DMS114 treated with DMSO at 0.1 percent for 48 hours (cell line): ENCODE results near the gene GNPAT.

Experiments used
- DNase-seq: peaks from one replicate; lab custom pipeline; 2025; ENCODE audit not compliant: unreplicated experiment; lab: John Stamatoyannopoulos, UW

GNPAT gene

DNA sequence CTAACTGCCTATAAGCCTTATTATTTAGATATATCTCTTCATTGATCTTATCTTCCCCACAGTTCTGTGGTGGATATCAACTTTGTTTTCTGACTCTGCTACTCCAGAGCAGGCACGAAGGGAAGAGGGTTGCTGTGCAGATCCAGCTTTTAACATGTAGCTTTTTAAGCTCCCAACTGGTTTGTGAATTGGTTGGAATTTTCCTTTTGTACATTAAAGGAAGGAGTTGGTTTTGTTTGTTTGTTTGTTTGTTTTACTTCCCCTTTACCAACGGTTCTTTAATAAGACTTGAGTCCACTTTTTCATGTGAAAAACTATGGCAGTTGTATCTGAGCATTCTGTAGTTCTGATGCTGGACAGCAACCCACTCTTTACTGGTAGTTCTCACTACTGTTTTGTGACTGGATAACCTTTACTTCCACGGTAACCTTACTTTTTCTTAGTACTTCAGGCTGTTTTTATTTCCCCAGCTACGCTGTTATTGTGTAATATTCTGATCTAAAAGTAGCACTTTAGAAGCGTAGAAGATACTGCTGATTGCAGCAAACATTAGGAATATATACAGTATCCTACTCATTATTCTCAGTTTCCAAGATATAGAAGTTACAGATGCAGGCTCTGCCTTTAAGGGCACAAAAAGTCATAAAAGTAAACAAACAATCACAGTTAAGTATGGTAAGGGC is 1.6 kb downstream of the GNPAT start:
- DNase-seq: no peak

DNA sequence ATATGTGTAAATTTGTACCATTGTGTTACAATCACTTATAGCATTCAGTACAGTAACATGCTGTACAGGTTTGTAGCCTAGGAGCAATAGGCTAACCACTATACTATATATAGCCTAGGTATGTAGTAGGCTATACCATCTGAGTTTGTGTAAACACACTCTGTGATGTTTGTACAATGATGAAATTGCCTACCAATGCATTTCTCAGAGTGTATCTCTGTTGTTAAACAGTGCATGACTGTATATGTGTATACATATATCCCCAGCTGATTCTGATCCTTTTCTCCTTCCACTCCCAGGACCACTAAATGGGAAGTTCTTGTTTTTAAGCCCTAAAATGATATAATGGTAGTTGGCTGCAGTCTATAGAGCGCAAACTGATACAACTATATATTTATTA is 7.8 kb downstream of the GNPAT start:
- DNase-seq: no peak

DNA sequence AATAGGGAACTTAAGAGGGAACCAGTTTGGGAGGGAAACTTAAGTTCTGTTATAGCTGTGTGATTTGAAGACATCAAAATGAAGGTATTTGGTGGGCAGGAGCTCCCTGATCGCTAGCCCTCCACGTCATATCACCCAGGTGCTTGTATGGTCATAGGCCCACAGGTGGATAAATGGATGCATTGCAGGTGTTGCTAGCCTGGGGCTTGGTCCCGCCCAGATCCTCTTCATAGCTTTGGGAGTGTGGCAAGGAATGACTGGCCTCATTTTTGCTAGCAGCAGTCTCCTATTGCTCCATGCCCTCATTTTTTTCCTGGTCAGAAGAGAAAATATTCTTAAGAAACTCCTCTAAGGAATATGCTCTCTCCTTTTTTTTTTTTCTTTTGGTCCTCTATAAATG is 11.3 kb downstream of the GNPAT start:
- no peak for DNase-seq

DNA sequence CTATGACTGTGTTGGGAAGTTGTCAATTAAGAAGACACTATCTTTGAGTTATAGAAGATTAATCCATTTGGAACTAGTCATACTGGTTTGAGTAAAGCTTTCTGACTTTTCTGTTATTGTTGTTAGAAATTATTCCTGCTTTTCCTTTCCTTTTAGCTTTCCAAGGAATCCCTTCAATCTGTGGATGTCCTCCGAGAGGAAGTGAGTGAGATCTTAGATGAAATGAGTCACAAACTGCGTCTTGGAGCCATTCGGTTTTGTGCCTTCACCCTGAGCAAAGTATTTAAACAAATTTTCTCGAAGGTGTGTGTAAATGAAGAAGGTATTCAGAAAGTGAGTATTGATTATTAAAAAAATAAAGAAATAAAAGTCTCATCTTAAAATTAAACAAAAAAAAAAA is 19.3 kb downstream of the GNPAT start:
- no peak for DNase-seq

DNA sequence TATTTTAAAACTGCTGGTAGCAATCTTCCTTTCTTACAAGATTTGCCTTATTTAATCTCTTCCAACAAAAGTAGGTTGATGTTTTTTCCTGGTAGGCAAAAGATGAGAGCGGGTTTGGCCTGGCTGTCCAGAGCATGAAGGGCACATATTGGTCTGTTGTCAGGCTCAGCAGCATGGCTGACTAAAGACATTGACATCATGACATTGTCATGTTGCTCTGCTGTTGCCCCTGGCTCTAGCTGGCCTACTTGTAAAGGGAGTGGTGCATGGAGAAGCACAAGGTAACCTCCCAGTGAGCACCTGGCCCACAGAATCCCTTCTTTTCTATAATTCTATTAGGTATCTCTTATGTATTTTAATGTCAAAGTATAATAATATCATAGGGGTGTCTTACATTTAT is 23.6 kb downstream of the GNPAT start:
- DNase-seq: no peak

DNA sequence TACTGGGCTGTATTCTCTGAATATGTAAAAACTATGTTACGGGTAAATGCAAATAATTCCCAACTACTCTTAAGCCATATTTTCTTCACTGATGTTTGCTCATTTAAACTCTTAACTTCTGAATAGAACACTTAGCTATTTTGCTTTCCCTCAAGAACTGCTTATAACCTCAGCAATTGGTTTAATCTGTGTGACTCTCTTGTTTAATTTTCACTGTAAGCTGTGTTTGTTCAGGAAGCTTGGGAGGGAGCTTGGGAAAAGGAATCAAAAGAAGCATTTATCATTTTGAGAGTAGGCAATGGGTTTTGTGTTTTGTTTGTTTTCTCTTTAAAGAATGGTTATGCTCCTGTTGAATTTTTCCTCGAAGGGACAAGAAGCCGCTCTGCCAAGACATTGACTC is 24.4 kb downstream of the GNPAT start:
- DNase-seq: no peak

DNA sequence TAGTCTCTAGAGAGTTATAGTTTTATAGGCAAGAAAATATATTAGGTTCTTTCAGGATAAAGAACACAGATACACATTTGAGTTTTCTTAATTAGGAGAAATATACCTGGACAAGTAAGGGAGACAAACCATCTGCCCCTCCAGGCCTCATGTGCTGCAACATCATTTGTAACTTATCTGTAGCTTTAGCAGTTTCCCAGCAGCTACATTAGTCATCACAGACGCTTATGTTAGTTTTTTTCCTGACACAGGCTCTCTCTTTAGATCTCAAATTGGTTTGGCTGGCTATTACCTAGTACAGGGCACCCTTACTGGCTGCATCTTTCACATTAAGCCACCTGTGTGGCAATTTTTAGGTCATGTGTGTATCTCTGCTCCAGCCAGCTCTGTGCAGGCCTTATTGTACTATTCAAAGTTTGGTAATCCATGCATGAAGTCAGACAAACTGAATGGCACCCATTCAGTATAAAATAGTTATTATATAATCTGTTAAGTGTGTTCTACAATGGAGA is 25.9 kb downstream of the GNPAT start:
- no peak for DNase-seq

DNA sequence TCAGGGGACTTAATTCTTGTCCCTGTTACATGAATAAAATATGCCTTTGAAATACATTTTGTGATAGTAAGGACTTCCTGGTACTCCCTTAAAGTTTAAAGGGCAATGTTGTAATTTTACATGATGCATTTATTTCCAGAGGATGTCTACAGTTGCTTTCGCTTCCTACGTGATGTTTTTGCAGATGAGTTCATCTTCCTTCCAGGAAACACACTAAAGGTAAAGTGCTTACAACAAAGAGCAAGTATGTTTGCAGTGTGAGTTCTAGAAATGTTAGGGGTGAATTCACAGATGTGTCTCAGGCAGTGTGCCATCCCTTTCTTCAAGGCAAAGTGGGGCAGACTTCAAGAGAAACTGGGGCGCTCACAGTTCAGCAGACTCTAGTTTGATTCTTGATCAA is 31.2 kb downstream of the GNPAT start:
- no peak for DNase-seq

DNA sequence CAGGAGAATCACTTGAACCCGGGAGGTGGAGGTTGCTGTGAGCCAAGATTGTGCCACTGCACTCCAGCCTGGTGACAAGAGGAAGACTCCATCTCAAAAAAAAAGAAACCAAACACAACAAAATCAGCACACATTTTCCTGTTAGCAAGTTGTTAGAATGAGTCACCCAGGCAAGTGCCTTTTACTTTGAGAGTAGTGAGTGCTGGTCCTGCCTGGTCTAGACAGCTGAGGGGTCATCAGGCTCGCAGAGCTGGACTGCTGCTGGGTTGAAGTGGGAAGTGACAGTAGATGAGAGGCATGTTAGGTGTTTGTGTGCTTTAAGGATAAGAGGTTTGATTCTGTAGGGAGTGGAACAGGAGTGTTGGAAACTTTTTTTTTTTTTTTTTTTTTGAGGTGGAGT is 31.9 kb downstream of the GNPAT start:
- DNase-seq: no peak

DNA sequence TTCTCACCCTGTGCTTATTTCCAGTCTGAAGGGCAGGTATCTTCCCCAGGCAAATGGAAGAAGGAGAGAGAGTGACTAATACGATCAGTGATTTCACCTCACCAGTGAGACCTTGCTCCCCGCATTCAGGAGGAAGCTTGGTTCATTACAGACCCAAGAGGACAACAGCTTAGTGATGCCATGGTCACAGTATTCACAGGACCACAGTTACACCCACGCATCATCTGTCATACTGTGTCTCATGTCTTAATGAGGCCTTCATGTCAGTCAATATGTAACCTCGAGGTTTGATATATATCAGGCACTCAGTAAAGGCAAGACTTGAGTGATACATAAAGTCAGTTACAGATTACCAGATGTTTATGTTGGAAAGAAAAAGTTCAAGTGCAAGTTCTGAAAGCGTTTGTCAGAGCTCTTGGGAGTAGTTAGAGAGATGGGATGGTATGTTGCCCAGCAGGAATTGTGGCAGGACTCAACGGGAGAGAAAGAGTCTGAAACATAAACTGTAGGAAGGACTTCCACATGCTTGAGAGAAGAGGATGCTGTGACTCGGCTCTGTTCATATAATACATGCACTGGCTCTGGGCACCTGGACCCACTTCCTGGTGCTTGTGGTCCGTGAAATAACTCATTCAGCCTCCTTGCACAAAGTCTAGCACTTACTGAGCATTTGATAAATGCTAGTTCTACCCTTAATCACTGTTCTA is 33.3 kb downstream of the GNPAT start:
- DNase-seq: no peak

DNA sequence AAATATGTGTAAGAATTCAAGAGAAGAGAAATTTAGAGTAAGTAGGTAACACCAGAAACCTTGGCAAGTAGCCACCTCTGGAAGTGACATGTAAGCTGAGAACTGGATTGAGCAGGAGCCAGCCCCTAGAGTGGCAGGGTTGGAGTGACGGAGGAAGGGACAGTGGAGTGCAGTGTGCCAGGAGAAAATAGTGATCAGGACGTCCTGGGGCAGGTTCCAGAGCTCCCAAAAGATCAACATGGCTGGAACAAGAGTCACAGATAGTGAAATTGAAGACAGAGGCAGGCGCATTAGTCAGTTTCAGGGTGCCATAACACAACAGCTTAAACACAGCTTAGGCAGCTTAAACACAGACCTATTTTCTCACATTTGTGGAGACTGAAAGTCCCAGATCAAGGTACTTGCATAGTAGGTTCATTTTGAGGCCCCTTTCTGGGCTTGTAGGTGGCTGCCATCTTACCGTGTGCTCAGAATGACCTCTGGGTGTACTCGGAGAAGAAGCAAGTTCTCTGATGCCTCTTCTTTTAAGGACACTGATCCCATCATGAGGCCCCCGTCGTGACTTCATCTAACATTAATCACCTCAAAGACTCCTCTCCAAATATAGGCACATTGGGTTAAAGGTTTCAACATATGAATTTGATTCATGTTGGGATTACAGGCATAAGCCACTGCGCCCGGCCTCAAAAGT is 37.2 kb downstream of the GNPAT start:
- DNase-seq: no peak

DNA sequence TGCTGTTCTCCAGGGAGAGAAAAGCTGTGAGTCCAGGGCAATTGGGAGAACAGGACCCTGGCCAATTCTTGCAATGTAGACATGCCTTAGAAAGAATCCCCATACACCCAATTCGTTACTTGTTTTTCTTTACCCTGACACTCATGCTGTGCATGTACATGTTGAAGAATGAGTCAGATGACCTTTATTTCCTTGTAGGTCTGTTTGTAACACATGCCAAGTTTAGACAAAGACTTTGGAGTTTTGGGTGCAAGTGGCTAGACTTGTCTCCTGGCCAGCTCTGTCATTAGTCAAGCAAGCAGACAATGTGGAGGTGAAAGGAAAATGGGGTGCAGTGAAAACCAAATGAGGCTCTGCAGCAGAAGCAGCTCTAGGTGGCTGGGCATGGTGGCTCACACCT is 38.1 kb downstream of the GNPAT start:
- no peak for DNase-seq

DNA sequence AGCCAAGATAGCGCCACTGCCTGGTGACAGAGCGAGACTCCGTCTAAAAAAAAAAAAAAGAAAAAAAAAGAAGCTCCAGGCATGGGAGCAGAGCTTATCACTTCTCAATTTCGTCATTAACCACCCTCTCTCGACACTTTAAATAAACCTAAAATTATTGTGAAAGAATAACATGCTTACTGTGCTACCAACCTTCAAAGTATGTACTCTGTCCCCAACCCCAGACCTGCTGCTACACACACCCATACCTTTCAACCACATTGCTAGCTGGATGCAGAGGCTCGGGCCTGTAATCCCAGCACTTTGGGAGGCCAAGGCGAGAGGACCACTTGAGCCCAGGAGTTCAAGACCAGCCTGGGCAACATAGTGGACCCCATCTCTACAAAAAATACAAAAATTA is 38.7 kb downstream of the GNPAT start:
- DNase-seq: no peak

DNA sequence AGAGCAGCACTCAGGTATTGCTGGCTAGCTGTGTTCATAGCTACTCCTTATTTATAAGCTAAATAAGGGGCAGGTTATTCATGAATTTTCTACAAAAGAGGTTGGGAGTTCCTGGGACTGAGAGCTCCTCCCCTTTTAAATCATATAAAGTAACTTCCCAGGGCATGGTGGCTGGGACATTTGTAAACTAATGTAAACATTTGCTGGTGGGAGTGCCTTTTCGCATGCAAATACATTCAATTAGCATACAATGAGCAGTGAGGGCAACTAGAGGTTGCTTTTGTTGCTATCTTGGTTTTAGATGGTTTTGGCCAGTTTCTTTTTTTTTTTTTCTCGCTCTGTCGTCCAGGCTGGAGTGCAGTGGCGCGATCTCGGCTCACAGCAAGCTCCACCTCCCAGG is 43.4 kb downstream of the GNPAT start:
- DNase-seq: no peak

DNA sequence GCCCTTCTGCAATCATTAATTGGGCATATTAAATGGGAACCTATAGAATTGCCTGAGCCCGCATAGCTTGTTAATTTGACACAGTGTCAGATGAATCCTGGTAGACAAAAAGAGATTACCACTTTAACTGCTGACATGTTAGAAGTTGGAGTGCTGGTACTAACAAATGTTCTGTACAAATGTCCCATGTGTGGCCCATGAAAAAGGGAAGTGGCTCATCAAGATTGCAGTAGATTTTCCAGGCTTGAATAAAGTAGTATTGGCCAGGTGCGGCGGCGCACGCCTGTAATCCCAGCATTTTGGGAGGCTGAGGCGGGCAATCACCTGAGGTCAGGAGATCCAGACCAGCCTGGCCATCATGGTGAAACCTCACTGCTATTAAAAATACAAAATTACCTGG is 45.6 kb downstream of the GNPAT start:
- no peak for DNase-seq

DNA sequence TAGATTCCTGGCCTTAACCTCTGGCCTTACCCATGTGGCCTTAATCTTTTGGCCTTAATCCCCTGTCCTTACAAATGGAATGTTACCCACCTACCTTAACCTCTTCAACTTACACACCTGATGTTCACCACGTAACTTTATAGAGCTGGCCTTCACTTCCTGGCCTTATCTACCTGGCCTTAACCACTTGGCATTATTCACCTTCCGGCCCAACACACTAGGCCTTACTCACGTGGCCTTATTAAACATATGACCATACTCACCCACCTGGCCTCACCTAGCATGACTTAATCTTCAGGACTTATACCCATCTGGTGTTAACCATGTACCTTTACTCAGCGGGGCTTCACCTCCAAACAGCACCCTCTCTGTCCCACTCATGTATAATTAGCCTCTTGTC is 54.9 kb downstream of the GNPAT start:
- DNase-seq: no peak

DNA sequence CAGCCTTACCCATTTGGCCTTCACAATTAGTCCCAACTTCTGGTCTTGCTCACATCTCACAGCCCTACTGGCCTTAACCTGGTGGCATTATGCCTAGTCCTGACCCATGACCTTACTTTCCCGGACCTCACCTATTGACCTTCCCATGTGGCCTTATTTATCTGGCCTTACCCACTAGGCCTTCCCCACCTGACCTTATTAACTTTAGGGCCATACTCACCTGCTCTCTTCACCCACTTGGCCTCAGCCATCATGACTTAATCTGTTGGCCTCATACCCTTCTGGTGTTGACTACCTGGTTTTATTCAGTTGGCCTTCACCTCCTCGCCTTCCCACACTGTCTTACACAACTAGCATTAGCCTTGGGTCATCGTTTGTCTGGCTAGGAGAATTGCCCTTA is 61.0 kb downstream of the GNPAT start:
- DNase-seq: no peak

DNA sequence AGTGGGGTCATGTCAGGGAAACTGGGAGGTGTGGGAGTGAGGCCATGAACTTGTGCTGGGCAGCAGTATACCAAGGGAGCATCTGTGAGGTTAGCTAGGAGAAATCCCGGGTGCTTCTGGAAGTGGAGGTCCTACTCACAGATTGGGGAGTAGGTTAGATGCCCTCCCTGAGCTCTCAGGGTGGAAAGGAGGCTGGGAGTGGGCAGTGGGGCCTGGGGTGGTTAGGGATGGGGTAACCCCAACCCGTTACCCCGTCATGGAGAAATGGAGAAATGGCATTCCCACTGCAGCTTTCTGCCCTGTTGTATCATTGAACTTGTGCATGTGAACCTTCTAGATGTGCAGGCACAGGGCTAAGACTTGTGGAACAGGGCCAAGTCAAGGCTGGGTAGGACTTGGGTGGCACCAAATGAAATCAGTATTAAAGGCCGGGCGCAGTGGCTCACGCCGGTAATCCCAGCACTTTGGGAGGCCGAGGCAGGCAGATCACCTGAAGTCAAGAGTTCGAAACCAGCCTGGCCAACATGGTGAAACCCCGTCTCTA is 69.5 kb downstream of the GNPAT start:
- DNase-seq: no peak

DNA sequence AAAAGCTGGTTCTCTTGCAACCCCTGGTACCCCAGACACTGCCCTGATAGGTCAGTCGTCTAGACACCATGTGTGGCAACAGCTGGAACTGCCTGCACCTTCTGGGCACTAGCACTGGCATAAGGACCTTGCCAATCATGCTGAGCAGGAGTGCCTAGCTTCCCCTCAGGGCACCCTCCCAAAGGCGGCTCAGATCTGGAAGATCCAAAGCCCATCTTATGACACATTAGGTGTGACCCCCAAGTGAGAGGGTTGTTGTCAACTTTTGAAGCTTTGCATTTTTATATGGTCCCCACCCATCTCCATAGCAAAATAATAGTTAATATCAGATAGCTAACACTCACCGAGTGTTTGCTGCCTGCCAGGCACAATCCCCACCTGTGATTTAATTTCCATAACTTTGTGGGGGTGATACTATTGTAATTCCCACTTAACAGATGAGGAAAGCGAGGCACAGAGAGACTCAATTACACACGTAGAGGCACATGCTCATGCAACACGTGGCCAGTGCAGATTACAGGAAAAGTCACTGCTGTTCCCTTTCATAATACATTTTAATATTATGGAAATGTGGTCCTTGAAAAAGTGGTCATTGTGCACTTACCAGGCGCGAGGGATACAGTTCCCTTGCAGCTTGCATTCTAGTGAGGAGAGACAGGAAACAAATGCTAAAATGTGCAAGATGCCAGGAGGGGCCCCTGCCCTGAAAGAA is 70.9 kb downstream of the GNPAT start:
- no peak for DNase-seq

DNA sequence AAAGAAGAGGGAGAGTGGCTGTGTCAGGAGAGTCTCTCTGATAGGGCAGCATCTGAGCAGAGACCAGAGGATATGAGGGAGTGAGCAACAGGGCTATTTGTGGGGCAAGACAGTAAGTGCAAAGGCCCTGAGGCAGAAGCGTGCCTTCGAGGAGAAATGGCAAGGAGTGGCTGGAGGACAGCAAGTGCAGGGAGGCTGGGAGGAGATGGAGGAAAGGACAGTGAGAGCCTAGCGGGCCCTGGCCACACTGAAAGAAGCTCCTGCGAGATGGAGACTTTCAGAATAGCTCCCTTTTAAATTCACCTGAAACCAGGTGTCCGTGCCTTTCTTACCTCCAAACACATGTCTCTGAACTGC is 71.4 kb downstream of the GNPAT start:
- DNase-seq: no peak

DNA sequence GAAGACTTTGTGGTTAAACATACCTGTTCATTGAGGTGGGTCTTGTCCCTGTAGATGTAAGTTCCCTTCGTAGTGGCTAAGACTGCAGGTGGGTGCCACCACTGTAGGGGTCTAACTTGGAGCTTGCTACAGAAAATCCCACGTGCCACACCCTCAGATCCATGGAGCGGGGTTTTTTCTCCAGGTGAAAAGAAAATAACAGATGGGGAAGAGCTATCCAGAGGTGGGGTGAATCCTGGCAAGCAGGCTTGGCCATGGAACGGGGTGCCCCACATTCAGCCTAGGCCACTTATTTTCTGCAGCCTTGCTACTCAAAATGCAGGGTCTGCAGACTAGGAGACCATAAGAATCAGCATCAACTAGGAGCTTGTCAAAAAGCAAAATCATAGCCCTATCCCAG is 72.6 kb downstream of the GNPAT start:
- DNase-seq: no peak
